HepG2 (cell line): ENCODE measurements around the gene UBFD1. TPM values are rescaled to one million over a fixed set of nuclear protein-coding genes. Genes with fewer than 3 reads are reported as not detected.

ENCODE experiments used
- ARNT2 ChIP-seq: sonication (generic); formaldehyde crosslinking; IDR thresholded peaks from 2 replicates; pipeline ENCODE4 v1.8.0; 2022; ENCODE audit warnings: mild to moderate bottlenecking, low read depth, missing genetic modification reagents, moderate library complexity
- FLYWCH1 ChIP-seq: sonication (generic); formaldehyde crosslinking; IDR thresholded peaks from 2 replicates; pipeline ENCODE4 v1.8.1; 2023; ENCODE audit warnings: mild to moderate bottlenecking, missing genetic modification reagents
- GATAD2A ChIP-seq: IDR thresholded peaks from 2 replicates; pipeline ENCODE4 v1.6.1; 2016
- HOXD1 ChIP-seq: sonication (generic); formaldehyde crosslinking; IDR thresholded peaks from 2 replicates; pipeline ENCODE4 v1.5.0; 2020; ENCODE audit warnings: missing genetic modification reagents
- MLX ChIP-seq: IDR thresholded peaks from 2 replicates; pipeline ENCODE4 v1.6.1; 2016
- NFATC3 ChIP-seq: sonication (generic); formaldehyde crosslinking; IDR thresholded peaks from 2 replicates; pipeline ENCODE4 v1.5.1; 2020; ENCODE audit warnings: mild to moderate bottlenecking, missing genetic modification reagents
- NFYB ChIP-seq: sonication (generic); formaldehyde crosslinking; IDR thresholded peaks from 2 replicates; pipeline ENCODE4 v1.4.0; 2020; ENCODE audit warnings: missing genetic modification reagents
- PBX2 ChIP-seq: IDR thresholded peaks from 2 replicates; pipeline ENCODE4 v1.6.1; 2016; ENCODE audit warnings: control low read depth
- REPIN1 ChIP-seq: sonication (generic); formaldehyde crosslinking; IDR thresholded peaks from 2 replicates; pipeline ENCODE4 v1.8.0; 2022; ENCODE audit warnings: missing genetic modification reagents, low read depth, mild to moderate bottlenecking, borderline replicate concordance
- REXO4 ChIP-seq: sonication (generic); formaldehyde crosslinking; IDR thresholded peaks from 2 replicates; pipeline ENCODE4 v1.8.0; 2022; ENCODE audit warnings: missing genetic modification reagents, mild to moderate bottlenecking, borderline replicate concordance
- TEF ChIP-seq: sonication (generic); formaldehyde crosslinking; IDR thresholded peaks from 2 replicates; pipeline ENCODE4 v1.5.0; 2020; ENCODE audit warnings: missing genetic modification reagents
- ZC3H13 ChIP-seq: sonication (generic); formaldehyde crosslinking; IDR thresholded peaks from 2 replicates; pipeline ENCODE4 v1.8.1; 2023; ENCODE audit warnings: mild to moderate bottlenecking, missing genetic modification reagents, moderate library complexity
- ZEB1 ChIP-seq: IDR thresholded peaks from 2 replicates; pipeline ENCODE4 v1.6.1; 2012; ENCODE audit warnings: mild to moderate bottlenecking, low read depth, inconsistent platforms; ENCODE audit not compliant: insufficient replicate concordance
- ZNF333 ChIP-seq: sonication (generic); formaldehyde crosslinking; IDR thresholded peaks from 2 replicates; pipeline ENCODE4 v1.4.0; 2020; ENCODE audit warnings: mild to moderate bottlenecking, missing genetic modification reagents, borderline replicate concordance
- ZNF407 ChIP-seq: sonication (generic); formaldehyde crosslinking; IDR thresholded peaks from one replicate; pipeline ENCODE4 v1.5.1; 2020; ENCODE audit warnings: mild to moderate bottlenecking, missing genetic modification reagents; ENCODE audit errors: not compliant biosample characterization
- ZNF552 ChIP-seq: sonication (generic); formaldehyde crosslinking; IDR thresholded peaks from 2 replicates; pipeline ENCODE4 v1.9.0; 2022; ENCODE audit warnings: missing genetic modification reagents, mild to moderate bottlenecking, borderline replicate concordance
- ZNF839 ChIP-seq: sonication (generic); formaldehyde crosslinking; IDR thresholded peaks from 2 replicates; pipeline ENCODE4 v1.4.0; 2020; ENCODE audit warnings: missing genetic modification reagents, mild to moderate bottlenecking, borderline replicate concordance
- polyA plus RNA-seq, 8 experiments: library from polyadenylated mRNA; depleted of rRNA in 3 of 8; stranded (reverse) in 7 of 8; unstranded in 1 of 8; fragments of >200 nt; fragmentation: Illumina TruSeq in 4 of 8; extraction: Trizol in 4 of 8; gene quantifications; 2 replicates each; pipeline versions ENCODE4 v1.2.1 to v1.2.3, GENCODE V29; 2011 to 2016; ENCODE audit warnings: low read depth in 4 of 8, missing spikeins in 1 of 8, mixed read lengths in 1 of 8; ENCODE audit not compliant: insufficient read depth in 1 of 8
- total RNA-seq, 5 experiments: library from RNA; depleted of rRNA; stranded (reverse); fragments of >200 nt; fragmentation: Illumina TruSeq; extraction: Trizol; gene quantifications; 2 replicates each; pipeline ENCODE4 v1.2.3, GENCODE V29; 2016; ENCODE audit warnings: low read depth in 1 of 5

UBFD1 gene
- total and polyA plus RNA-seq, 2 of the 13 experiments (the other 11 are each of a cell fraction or from before 2014, with no cell fraction given) = 100 to 111 TPM

GRCh38 chr16:23595951-23596720 is 38.6 kb downstream of the UBFD1 start, which contains the start of gene NDUFAB1 (continued):
- TF ChIP-seq ZNF407 (peak; percentile 97), MLX (CRISPR knock-in tag) (peak; percentile 55; the same call in 1 of the 2 replicates), REXO4 (0 out of 2 replicates have a peak, but pooled peaks have one; percentile 61), PBX2 (CRISPR knock-in tag) (no peak), ARNT2 (CRISPR knock-in tag) (peak; percentile 95), ZEB1 (peak; percentile 13), GATAD2A (CRISPR knock-in tag) (no peak; the same call in 1 of the 2 replicates), ZNF552 (CRISPR knock-in tag) (peak; percentile 43; the same call in 1 of the 2 replicates), ZNF333 (peak; percentile 35; the same call in 1 of the 2 replicates), NFATC3 (CRISPR knock-in tag) (no peak), HOXD1 (CRISPR knock-in tag) (peak; percentile 90; the same call in 1 of the 2 replicates), REPIN1 (CRISPR knock-in tag) (peak; percentile 98), FLYWCH1 (CRISPR knock-in tag) (peak; percentile 75; the same call in 1 of the 2 replicates), TEF (CRISPR knock-in tag) (peak; percentile 89), ZNF839 (peak; percentile 89; the same call in 1 of the 2 replicates), NFYB (CRISPR knock-in tag) (peak; percentile 51), ZC3H13 (CRISPR knock-in tag) (peak; percentile 76; the same call in 1 of the 2 replicates)
